ENCODE data around the gene VSIG1. TPM values are rescaled to one million over a fixed set of nuclear protein-coding genes. Genes with fewer than 3 reads are reported as not detected.
A peak's percentile ranks its signal among the peaks of the same experiment; 100 is the strongest.

Gene VSIG1
- total RNA-seq, 1 experiment from 2014 or later: not detected

DNA sequence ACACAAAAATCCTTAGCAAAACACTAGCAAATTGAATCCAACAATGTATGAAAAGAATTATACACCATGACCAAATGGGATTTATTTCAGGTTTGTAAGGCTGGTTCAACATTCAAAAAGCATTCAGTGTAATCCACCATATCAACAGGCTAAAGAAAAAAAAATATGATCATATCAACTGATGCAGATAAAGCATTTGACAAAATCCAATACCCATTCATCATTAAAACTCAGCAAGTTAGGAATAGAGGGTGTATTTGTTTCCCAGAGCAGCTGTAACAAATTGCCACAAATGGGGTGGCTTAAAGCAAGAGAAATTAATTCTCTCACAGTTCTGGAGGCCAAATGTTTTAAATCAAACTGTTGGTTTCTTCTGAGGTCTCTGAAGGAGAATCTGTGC, 10.7 kb downstream of the VSIG1 start:
- BruUV-seq (replicated peaks): no TSS peak
- POLR2A ChIA-PET (ENCODE audit: unreplicated experiment): no interaction called here
- CTCF ChIA-PET: no interaction called here
- Histone ChIP-seq H3K4me2 (no peak overlapping the region), H3K4me3 (no peak overlapping the region), H3K27ac (no peak overlapping the region), H2AFZ (peak overlapping the region; percentile 41; the same call in 1 of the 2 replicates), H3K9me3 (ENCODE audit: insufficient read depth, low read depth) (0 out of 2 replicates have a peak, but pooled peaks cover 4% of the 10 kb centered on the region), H3K36me3 (ENCODE audit: low read depth) (no peaks in the 10 kb centered on the region), H3K4me1 (replicated peaks; ENCODE audit: insufficient read depth) (no peaks in the 10 kb centered on the region), H3K27me3 (ENCODE audit: insufficient read depth, low read depth) (no peaks in the 10 kb centered on the region), H3F3A (ENCODE audit: insufficient read depth, low read depth) (no peaks in the 10 kb centered on the region), H3K79me2 (ENCODE audit: low read depth) (no peaks in the 10 kb centered on the region), H3K9me2 (ENCODE audit: insufficient read depth) (no peaks in the 10 kb centered on the region), H4K20me1 (ENCODE audit: insufficient read depth) (no peaks in the 10 kb centered on the region)
- intact Hi-C loops (cut with micrococcal nuclease; ENCODE audit: unreplicated experiment): no loop called here
- DNase-seq: no peak
- TF ChIP-seq EZH2 (IDR thresholded peaks at IDR 0.05; ENCODE audit: low read depth): no peak
- TF ChIP-seq, protein P1, sequence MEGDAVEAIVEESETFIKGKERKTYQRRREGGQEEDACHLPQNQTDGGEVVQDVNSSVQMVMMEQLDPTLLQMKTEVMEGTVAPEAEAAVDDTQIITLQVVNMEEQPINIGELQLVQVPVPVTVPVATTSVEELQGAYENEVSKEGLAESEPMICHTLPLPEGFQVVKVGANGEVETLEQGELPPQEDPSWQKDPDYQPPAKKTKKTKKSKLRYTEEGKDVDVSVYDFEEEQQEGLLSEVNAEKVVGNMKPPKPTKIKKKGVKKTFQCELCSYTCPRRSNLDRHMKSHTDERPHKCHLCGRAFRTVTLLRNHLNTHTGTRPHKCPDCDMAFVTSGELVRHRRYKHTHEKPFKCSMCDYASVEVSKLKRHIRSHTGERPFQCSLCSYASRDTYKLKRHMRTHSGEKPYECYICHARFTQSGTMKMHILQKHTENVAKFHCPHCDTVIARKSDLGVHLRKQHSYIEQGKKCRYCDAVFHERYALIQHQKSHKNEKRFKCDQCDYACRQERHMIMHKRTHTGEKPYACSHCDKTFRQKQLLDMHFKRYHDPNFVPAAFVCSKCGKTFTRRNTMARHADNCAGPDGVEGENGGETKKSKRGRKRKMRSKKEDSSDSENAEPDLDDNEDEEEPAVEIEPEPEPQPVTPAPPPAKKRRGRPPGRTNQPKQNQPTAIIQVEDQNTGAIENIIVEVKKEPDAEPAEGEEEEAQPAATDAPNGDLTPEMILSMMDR (conservative IDR thresholded peaks at IDR 0.05): no peak

DNA sequence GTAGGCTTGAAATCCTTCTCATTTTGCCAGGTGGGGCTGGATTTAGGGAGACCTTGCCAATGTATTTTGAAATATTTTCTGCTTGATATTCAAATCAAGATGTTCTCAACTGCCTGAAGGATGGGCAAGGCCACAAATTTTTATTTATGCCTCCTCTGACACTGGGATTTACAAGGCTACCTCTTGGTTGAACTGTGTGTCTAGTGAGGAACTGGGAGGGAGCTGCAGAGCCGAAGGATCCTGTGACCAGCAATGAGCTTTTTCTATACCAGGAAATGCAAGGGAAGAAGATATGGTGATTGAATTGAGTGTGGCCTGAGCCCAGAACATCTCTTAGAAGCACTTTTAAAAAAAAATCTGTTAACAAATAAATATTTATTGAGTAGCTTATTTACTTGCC, 14.9 kb downstream of the VSIG1 start:
- no peak for DNase-seq
- Histone ChIP-seq H3K36me3 (ENCODE audit: low read depth) (no peaks in the 10 kb centered on the region), H3K4me2 (no peak overlapping the region), H3K4me1 (replicated peaks; ENCODE audit: insufficient read depth) (no peaks in the 10 kb centered on the region), H3K4me3 (no peak overlapping the region), H3K9me2 (ENCODE audit: insufficient read depth) (no peaks in the 10 kb centered on the region), H3K79me2 (ENCODE audit: low read depth) (no peaks in the 10 kb centered on the region), H3F3A (ENCODE audit: insufficient read depth, low read depth) (no peaks in the 10 kb centered on the region), H3K27ac (no peak overlapping the region), H3K9me3 (ENCODE audit: insufficient read depth, low read depth) (0 out of 2 replicates have a peak, but pooled peaks cover 4% of the 10 kb centered on the region), H3K27me3 (ENCODE audit: insufficient read depth, low read depth) (no peaks in the 10 kb centered on the region), H4K20me1 (ENCODE audit: insufficient read depth) (no peaks in the 10 kb centered on the region), H2AFZ (no peak overlapping the region)
- intact Hi-C loops (cut with micrococcal nuclease; ENCODE audit: unreplicated experiment): no loop called here
- TF ChIP-seq, protein P1 (conservative IDR thresholded peaks at IDR 0.05): no peak
- no peak for TF ChIP-seq EZH2 (IDR thresholded peaks at IDR 0.05; ENCODE audit: low read depth)
- ChIA-PET POLR2A (ENCODE audit: unreplicated experiment) (no interaction called here), CTCF (no interaction called here)
- no TSS peak for BruUV-seq (replicated peaks)

DNA sequence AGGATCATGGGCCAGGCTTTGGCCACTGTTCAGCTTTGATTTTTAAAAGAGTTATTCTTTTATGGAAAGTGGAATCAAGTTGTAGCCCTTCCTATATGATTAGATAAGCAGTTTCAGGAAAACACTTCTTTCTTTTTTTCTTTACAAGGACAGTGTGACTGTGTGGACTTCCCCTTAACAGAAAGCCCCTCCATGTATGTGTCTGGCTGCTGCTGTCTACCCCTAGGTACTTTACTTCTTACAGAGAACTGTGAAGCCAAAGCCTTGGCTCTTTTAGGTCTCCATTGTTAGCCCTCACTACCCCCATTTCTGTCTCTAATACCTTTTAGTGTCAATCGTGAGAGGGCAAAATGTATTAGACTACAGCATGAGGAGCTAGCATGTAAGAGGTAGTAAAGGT, 19.1 kb downstream of the VSIG1 start:
- ChIA-PET POLR2A (ENCODE audit: unreplicated experiment) (no interaction called here), CTCF (no interaction called here)
- H3K9me2 ChIP-seq (ENCODE audit: insufficient read depth): no peaks in the 10 kb centered on the region
- H3K27ac ChIP-seq: no peak overlapping the region
- H3K4me2 ChIP-seq: no peak overlapping the region
- TF ChIP-seq, protein P1 (conservative IDR thresholded peaks at IDR 0.05): no peak
- TF ChIP-seq EZH2 (IDR thresholded peaks at IDR 0.05; ENCODE audit: low read depth): no peak
- H3K4me1 ChIP-seq (replicated peaks; ENCODE audit: insufficient read depth): no peaks in the 10 kb centered on the region
- no peaks in the 10 kb centered on the region for H3K9me3 ChIP-seq (ENCODE audit: insufficient read depth, low read depth)
- no peak overlapping the region for H3K4me3 ChIP-seq
- H3F3A ChIP-seq (ENCODE audit: insufficient read depth, low read depth): no peaks in the 10 kb centered on the region
- intact Hi-C loops (cut with micrococcal nuclease; ENCODE audit: unreplicated experiment): no loop called here
- no TSS peak for BruUV-seq (replicated peaks)
- no peaks in the 10 kb centered on the region for H3K27me3 ChIP-seq (ENCODE audit: insufficient read depth, low read depth)
- H2AFZ ChIP-seq: peak overlapping the region; percentile 44; the same call in 1 of the 2 replicates
- H3K79me2 ChIP-seq (ENCODE audit: low read depth): no peaks in the 10 kb centered on the region
- H4K20me1 ChIP-seq (ENCODE audit: insufficient read depth): no peaks in the 10 kb centered on the region
- no peak for DNase-seq
- H3K36me3 ChIP-seq (ENCODE audit: low read depth): no peaks in the 10 kb centered on the region
